ENCODE results near the gene CDH12. TPM values are rescaled to one million over a fixed set of nuclear protein-coding genes. Genes with fewer than 3 reads are reported as not detected.

The CDH12 gene
- total RNA-seq, 5 donors from 2014 or later (not counting 1 experiment from before 2014, with no cell fraction given), result not detected

- Mint-ChIP-seq H3K27me3 (no peaks in the 10 kb centered on the region), H3K4me1 (no peaks in the 10 kb centered on the region), H3K4me3 (no peak overlapping the region), H3K9me3 (peaks cover 11 to 25% (median 23%) of the 10 kb centered on the region in 3 donors), H3K27ac (no peak overlapping the region), H3K36me3 (no peaks in the 10 kb centered on the region)
- H3K4me3 ChIP-seq (ENCODE audit: control insufficient read depth in 1 of 2, extremely low read depth in 1 of 2, low read length in 1 of 2), result no peak overlapping the region
- H3K4me1 ChIP-seq (ENCODE audit: control insufficient read depth in 1 of 2, extremely low read depth in 1 of 2, insufficient read depth in 2 of 2, low read length in 2 of 2), result no peaks in the 10 kb centered on the region
- H3K27me3 ChIP-seq (replicated peaks in 1 of 2; ENCODE audit: control insufficient read depth in 2 of 2, extremely low read depth in 1 of 2, insufficient read depth in 2 of 2, low read length in 1 of 2), result no peaks in the 10 kb centered on the region
- no peaks in the 10 kb centered on the region for H3K36me3 ChIP-seq (ENCODE audit: control insufficient read depth in 2 of 2, extremely low read depth in 1 of 2, insufficient read depth in 1 of 2, low read length in 1 of 2)
- no peak for ATAC-seq (replicated peaks in 1 of 4)
- ChIA-PET CTCF (no interaction called here), POLR2A (no interaction called here)
- WGBS (ENCODE audit: insufficient coverage), result 39% methylated on average over 3 of the region's 4 CpGs
- no peak for DNase-seq
- no peaks in the 10 kb centered on the region for H3K9me3 ChIP-seq
- no peak overlapping the region for H3K27ac ChIP-seq (ENCODE audit: low read length)
These were observed 303.1 kb downstream of the CDH12 start for GRCh38 chr5:22549876-22550671.

DNA sequence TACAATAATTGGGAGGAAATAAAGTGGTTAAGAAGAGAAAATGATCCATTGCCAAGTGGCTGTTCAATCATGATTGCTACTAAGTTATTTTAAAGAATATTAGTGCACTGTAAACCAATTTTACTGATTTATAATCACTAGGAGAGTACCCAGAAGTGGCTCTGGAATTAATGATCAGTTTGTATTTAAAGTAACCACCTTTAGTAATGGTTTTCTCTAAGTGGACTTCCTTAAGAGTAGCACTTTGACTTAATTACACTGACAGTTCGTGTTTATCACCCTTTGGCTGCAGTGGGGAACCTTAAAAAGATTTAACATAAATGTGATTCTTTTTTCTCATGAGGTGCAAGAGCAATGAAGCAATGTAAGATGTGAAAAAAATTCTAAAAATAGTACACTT is 310.8 kb downstream of the CDH12 start:
- no peak overlapping the region for H3K4me3 Mint-ChIP-seq
- H3K36me3 Mint-ChIP-seq, result no peaks in the 10 kb centered on the region
- no peaks in the 10 kb centered on the region for H3K27me3 ChIP-seq (replicated peaks in 1 of 2; ENCODE audit: control insufficient read depth in 2 of 2, extremely low read depth in 1 of 2, insufficient read depth in 2 of 2, low read length in 1 of 2)
- DNase-seq (no peak), ATAC-seq (replicated peaks in 1 of 4) (no peak)
- no CpG with 5 or more reads among the region's 1 CpG for WGBS (ENCODE audit: insufficient coverage)
- no peaks in the 10 kb centered on the region for H3K9me3 ChIP-seq
- H3K27ac ChIP-seq (ENCODE audit: low read length), result no peak overlapping the region
- H3K36me3 ChIP-seq (ENCODE audit: control insufficient read depth in 2 of 2, extremely low read depth in 1 of 2, insufficient read depth in 1 of 2, low read length in 1 of 2), result no peaks in the 10 kb centered on the region
- H3K4me3 ChIP-seq (ENCODE audit: control insufficient read depth in 1 of 2, extremely low read depth in 1 of 2, low read length in 1 of 2), result no peak overlapping the region
- no peak overlapping the region for H3K27ac Mint-ChIP-seq
- CTCF ChIA-PET, result no interaction called here
- no peaks in the 10 kb centered on the region for H3K4me1 ChIP-seq (ENCODE audit: control insufficient read depth in 1 of 2, extremely low read depth in 1 of 2, insufficient read depth in 2 of 2, low read length in 2 of 2)
- POLR2A ChIA-PET, result no interaction called here
- H3K9me3 Mint-ChIP-seq, result peaks cover 10 to 23% (median 14%) of the 10 kb centered on the region in 3 donors
- H3K27me3 Mint-ChIP-seq, result no peaks in the 10 kb centered on the region
- no peaks in the 10 kb centered on the region for H3K4me1 Mint-ChIP-seq

- ChIA-PET CTCF (interaction anchor here in 1 of 2 donors (0.6 kb wide), 1 partner anchor 32 kb away, joined by 4 read pairs; no protein-coding TSS in a partner anchor), POLR2A (no interaction called here)
- Histone ChIP-seq H3K36me3 (ENCODE audit: control insufficient read depth in 2 of 2, extremely low read depth in 1 of 2, insufficient read depth in 1 of 2, low read length in 1 of 2) (no peaks in the 10 kb centered on the region), H3K9me3 (no peaks in the 10 kb centered on the region), H3K4me1 (ENCODE audit: control insufficient read depth in 1 of 2, extremely low read depth in 1 of 2, insufficient read depth in 2 of 2, low read length in 2 of 2) (no peaks in the 10 kb centered on the region), H3K27me3 (replicated peaks in 1 of 2; ENCODE audit: control insufficient read depth in 2 of 2, extremely low read depth in 1 of 2, insufficient read depth in 2 of 2, low read length in 1 of 2) (no peaks in the 10 kb centered on the region), H3K27ac (ENCODE audit: low read length) (no peak overlapping the region), H3K4me3 (ENCODE audit: control insufficient read depth in 1 of 2, extremely low read depth in 1 of 2, low read length in 1 of 2) (no peak overlapping the region)
- DNase-seq (no peak), ATAC-seq (replicated peaks in 1 of 4) (no peak)
- no CpG with 5 or more reads among the region's 1 CpG for WGBS (ENCODE audit: insufficient coverage)
- Mint-ChIP-seq H3K27ac (no peak overlapping the region), H3K27me3 (no peaks in the 10 kb centered on the region), H3K4me3 (no peak overlapping the region), H3K36me3 (no peaks in the 10 kb centered on the region), H3K9me3 (peaks cover 10 to 21% (median 16%) of the 10 kb centered on the region in 3 donors), H3K4me1 (no peaks in the 10 kb centered on the region)
These were observed 312.1 kb downstream of the CDH12 start for GRCh38 chr5:22541037-22541436.

- Histone ChIP-seq H3K4me1 (ENCODE audit: control insufficient read depth in 1 of 2, extremely low read depth in 1 of 2, insufficient read depth in 2 of 2, low read length in 2 of 2) (no peaks in the 10 kb centered on the region), H3K27ac (ENCODE audit: low read length) (no peak overlapping the region), H3K9me3 (no peaks in the 10 kb centered on the region), H3K36me3 (ENCODE audit: control insufficient read depth in 2 of 2, extremely low read depth in 1 of 2, insufficient read depth in 1 of 2, low read length in 1 of 2) (no peaks in the 10 kb centered on the region), H3K4me3 (ENCODE audit: control insufficient read depth in 1 of 2, extremely low read depth in 1 of 2, low read length in 1 of 2) (no peak overlapping the region), H3K27me3 (replicated peaks in 1 of 2; ENCODE audit: control insufficient read depth in 2 of 2, extremely low read depth in 1 of 2, insufficient read depth in 2 of 2, low read length in 1 of 2) (no peaks in the 10 kb centered on the region)
- ATAC-seq (replicated peaks in 1 of 4) (no peak), DNase-seq (no peak)
- no peaks in the 10 kb centered on the region for H3K36me3 Mint-ChIP-seq
- no peak overlapping the region for H3K27ac Mint-ChIP-seq
- ChIA-PET POLR2A (no interaction called here), CTCF (no interaction called here)
- H3K4me1 Mint-ChIP-seq, result no peaks in the 10 kb centered on the region
- no peaks in the 10 kb centered on the region for H3K27me3 Mint-ChIP-seq
- WGBS (ENCODE audit: insufficient coverage), result no CpG with 5 or more reads among the region's 1 CpG
- peaks cover 10 to 21% (median 16%) of the 10 kb centered on the region in 3 donors for H3K9me3 Mint-ChIP-seq
- H3K4me3 Mint-ChIP-seq, result no peak overlapping the region
These were observed 313.4 kb downstream of the CDH12 start for GRCh38 chr5:22539762-22540161.

- no peak overlapping the region for H3K4me3 ChIP-seq (ENCODE audit: control insufficient read depth in 1 of 2, extremely low read depth in 1 of 2, low read length in 1 of 2)
- Mint-ChIP-seq H3K36me3 (no peaks in the 10 kb centered on the region), H3K4me1 (no peaks in the 10 kb centered on the region), H3K27ac (no peak overlapping the region), H3K9me3 (peaks cover 0 to 13% (median 3%) of the 10 kb centered on the region in 3 donors), H3K4me3 (no peak overlapping the region), H3K27me3 (no peaks in the 10 kb centered on the region)
- 64% methylated on average over 1 of the region's 4 CpGs for WGBS (ENCODE audit: insufficient coverage)
- no peaks in the 10 kb centered on the region for H3K36me3 ChIP-seq (ENCODE audit: control insufficient read depth in 2 of 2, extremely low read depth in 1 of 2, insufficient read depth in 1 of 2, low read length in 1 of 2)
- ATAC-seq (replicated peaks in 1 of 4) (no peak), DNase-seq (no peak)
- H3K27me3 ChIP-seq (replicated peaks in 1 of 2; ENCODE audit: control insufficient read depth in 2 of 2, extremely low read depth in 1 of 2, insufficient read depth in 2 of 2, low read length in 1 of 2), result no peaks in the 10 kb centered on the region
- H3K4me1 ChIP-seq (ENCODE audit: control insufficient read depth in 1 of 2, extremely low read depth in 1 of 2, insufficient read depth in 2 of 2, low read length in 2 of 2), result no peaks in the 10 kb centered on the region
- H3K27ac ChIP-seq (ENCODE audit: low read length), result no peak overlapping the region
- H3K9me3 ChIP-seq, result no peaks in the 10 kb centered on the region
- CTCF ChIA-PET, result no interaction called here
- POLR2A ChIA-PET, result no interaction called here
These were observed 321.2 kb downstream of the CDH12 start for GRCh38 chr5:22531986-22532385.

- Mint-ChIP-seq H3K4me1 (no peaks in the 10 kb centered on the region), H3K4me3 (no peak overlapping the region), H3K9me3 (peaks cover 15 to 25% (median 20%) of the 10 kb centered on the region in 3 donors), H3K36me3 (no peaks in the 10 kb centered on the region), H3K27ac (no peak overlapping the region), H3K27me3 (no peaks in the 10 kb centered on the region)
- Histone ChIP-seq H3K4me1 (ENCODE audit: control insufficient read depth in 1 of 2, extremely low read depth in 1 of 2, insufficient read depth in 2 of 2, low read length in 2 of 2) (no peaks in the 10 kb centered on the region), H3K9me3 (no peaks in the 10 kb centered on the region), H3K36me3 (ENCODE audit: control insufficient read depth in 2 of 2, extremely low read depth in 1 of 2, insufficient read depth in 1 of 2, low read length in 1 of 2) (no peaks in the 10 kb centered on the region), H3K27ac (ENCODE audit: low read length) (no peak overlapping the region), H3K27me3 (replicated peaks in 1 of 2; ENCODE audit: control insufficient read depth in 2 of 2, extremely low read depth in 1 of 2, insufficient read depth in 2 of 2, low read length in 1 of 2) (no peaks in the 10 kb centered on the region), H3K4me3 (ENCODE audit: control insufficient read depth in 1 of 2, extremely low read depth in 1 of 2, low read length in 1 of 2) (no peak overlapping the region)
- no peak for DNase-seq
- 57% methylated on average over 2 of the region's 3 CpGs for WGBS (ENCODE audit: insufficient coverage)
- ChIA-PET CTCF (no interaction called here), POLR2A (no interaction called here)
- ATAC-seq (replicated peaks in 1 of 4), result no peak
These were observed 331.6 kb downstream of the CDH12 start for GRCh38 chr5:22521521-22521920.

All from T-cell (primary cell).